ENCODE results near the gene PDE6D.

The PDE6D gene

DNA sequence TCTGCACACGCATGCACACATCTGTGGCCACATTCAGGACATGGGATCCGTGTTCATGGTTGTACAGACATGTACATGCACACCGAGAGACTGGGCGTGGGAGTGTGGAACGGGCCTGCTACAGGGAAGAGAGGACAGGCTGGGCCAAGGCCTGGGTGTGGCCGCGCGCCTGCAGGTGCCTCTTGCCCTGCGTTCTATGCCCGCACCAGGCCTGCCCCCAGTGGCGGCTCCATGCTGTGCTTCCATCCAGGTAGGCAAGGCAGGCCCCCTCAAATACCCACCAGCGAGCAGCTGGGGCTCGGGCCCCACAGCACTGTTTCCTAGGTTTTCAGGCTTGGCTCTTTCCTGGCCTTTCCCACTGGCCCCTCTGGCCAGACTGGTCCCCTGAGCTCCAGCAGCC, 88.2 kb downstream of the PDE6D start:
- DNase-seq (ENCODE audit: low spot score): no peak
- no peak overlapping the region for H2AFZ ChIP-seq (ENCODE audit: low read length)
- peak overlapping the region; percentile 53 for H3K9ac ChIP-seq (ENCODE audit: low read depth, low read length, poor library complexity)
- H2BK120ac ChIP-seq (ENCODE audit: low read depth, low read length): no peak overlapping the region
- H3K36me3 ChIP-seq (replicated peaks in 1 of 2; ENCODE audit: control insufficient read depth in 2 of 2, insufficient read depth in 2 of 2, low read length in 2 of 2): no peaks in the 10 kb centered on the region
- H2BK12ac ChIP-seq (ENCODE audit: low read length): peak overlapping the region; percentile 46
- H3K14ac ChIP-seq (ENCODE audit: low read length): no peak overlapping the region
- WGBS, 2 donors (ENCODE audit: extremely low coverage in 2 of 2, insufficient read length in 2 of 2, insufficient replicate concordance in 1 of 2): no CpG with 5 or more reads among the region's 13 CpGs
- H2AK5ac ChIP-seq (ENCODE audit: low read depth, low read length): peak overlapping the region; percentile 31
- H3K27me3 ChIP-seq (ENCODE audit: control insufficient read depth in 3 of 3, insufficient read depth in 3 of 3, low read depth in 1 of 3, low read length in 3 of 3): no peaks in the 10 kb centered on the region
- H4K8ac ChIP-seq (ENCODE audit: low read depth, low read length): no peak overlapping the region
- H3K4me3 ChIP-seq (ENCODE audit: low read length in 2 of 2): peak overlapping the region in 1 of 2 donors; percentile 60
- peak overlapping the region; percentile 25 for H3K23ac ChIP-seq (ENCODE audit: low read depth, low read length, poor library complexity)
- H3K4me1 ChIP-seq (ENCODE audit: control insufficient read depth in 2 of 2, insufficient read depth in 1 of 2, low read depth in 1 of 2, low read length in 2 of 2): peaks cover 4 to 5% of the 10 kb centered on the region in 2 donors
- peak overlapping the region; percentile 36 for H3K18ac ChIP-seq (ENCODE audit: low read length)
- H3K79me1 ChIP-seq (ENCODE audit: low read depth, low read length): no peaks in the 10 kb centered on the region
- no peak overlapping the region for H2BK5ac ChIP-seq (ENCODE audit: low read length)
- no peaks in the 10 kb centered on the region for H3K9me3 ChIP-seq (replicated peaks in 1 of 2; ENCODE audit: control insufficient read depth in 2 of 2, insufficient read depth in 1 of 2, low read depth in 1 of 2, low read length in 2 of 2)
- H3K27ac ChIP-seq (replicated peaks; ENCODE audit: low read length): no peak overlapping the region
- H3K4ac ChIP-seq (ENCODE audit: low read length): no peak overlapping the region
- H3K4me2 ChIP-seq (ENCODE audit: insufficient read depth, low read length, poor library complexity, severe bottlenecking): no peak overlapping the region
- H2BK15ac ChIP-seq (ENCODE audit: low read length): peak overlapping the region; percentile 69
- H4K91ac ChIP-seq (ENCODE audit: low read depth, low read length, poor library complexity): no peak overlapping the region

GRCh38 chr2:231691251-231691772, 89.8 kb downstream of the PDE6D start:
- Histone ChIP-seq H3K79me1 (ENCODE audit: low read depth, low read length) (no peaks in the 10 kb centered on the region), H2AK5ac (ENCODE audit: low read depth, low read length) (no peak overlapping the region), H4K91ac (ENCODE audit: low read depth, low read length, poor library complexity) (no peak overlapping the region), H3K23ac (ENCODE audit: low read depth, low read length, poor library complexity) (no peak overlapping the region), H3K14ac (ENCODE audit: low read length) (no peak overlapping the region), H2BK5ac (ENCODE audit: low read length) (no peak overlapping the region), H2AFZ (ENCODE audit: low read length) (no peak overlapping the region), H3K9ac (ENCODE audit: low read depth, low read length, poor library complexity) (no peak overlapping the region), H3K4me2 (ENCODE audit: insufficient read depth, low read length, poor library complexity, severe bottlenecking) (no peak overlapping the region), H3K4ac (ENCODE audit: low read length) (no peak overlapping the region), H3K27ac (replicated peaks; ENCODE audit: low read length) (no peak overlapping the region), H3K27me3 (ENCODE audit: control insufficient read depth in 3 of 3, insufficient read depth in 3 of 3, low read depth in 1 of 3, low read length in 3 of 3) (no peaks in the 10 kb centered on the region), H2BK15ac (ENCODE audit: low read length) (peak overlapping the region; percentile 47), H3K9me3 (replicated peaks in 1 of 2; ENCODE audit: control insufficient read depth in 2 of 2, insufficient read depth in 1 of 2, low read depth in 1 of 2, low read length in 2 of 2) (no peaks in the 10 kb centered on the region), H4K8ac (ENCODE audit: low read depth, low read length) (no peak overlapping the region), H3K4me3 (ENCODE audit: low read length in 2 of 2) (no peak overlapping the region), H2BK120ac (ENCODE audit: low read depth, low read length) (peak overlapping the region; percentile 61), H3K18ac (ENCODE audit: low read length) (peak overlapping the region; percentile 76), H3K4me1 (ENCODE audit: control insufficient read depth in 2 of 2, insufficient read depth in 1 of 2, low read depth in 1 of 2, low read length in 2 of 2) (peaks cover 13 to 18% of the 10 kb centered on the region in 2 donors), H3K36me3 (replicated peaks in 1 of 2; ENCODE audit: control insufficient read depth in 2 of 2, insufficient read depth in 2 of 2, low read length in 2 of 2) (no peaks in the 10 kb centered on the region), H2BK12ac (ENCODE audit: low read length) (no peak overlapping the region)
- no peak for DNase-seq (ENCODE audit: low spot score)
- no CpG with 5 or more reads among the region's 9 CpGs for WGBS, 2 donors (ENCODE audit: extremely low coverage in 2 of 2, insufficient read length in 2 of 2, insufficient replicate concordance in 1 of 2)

DNA sequence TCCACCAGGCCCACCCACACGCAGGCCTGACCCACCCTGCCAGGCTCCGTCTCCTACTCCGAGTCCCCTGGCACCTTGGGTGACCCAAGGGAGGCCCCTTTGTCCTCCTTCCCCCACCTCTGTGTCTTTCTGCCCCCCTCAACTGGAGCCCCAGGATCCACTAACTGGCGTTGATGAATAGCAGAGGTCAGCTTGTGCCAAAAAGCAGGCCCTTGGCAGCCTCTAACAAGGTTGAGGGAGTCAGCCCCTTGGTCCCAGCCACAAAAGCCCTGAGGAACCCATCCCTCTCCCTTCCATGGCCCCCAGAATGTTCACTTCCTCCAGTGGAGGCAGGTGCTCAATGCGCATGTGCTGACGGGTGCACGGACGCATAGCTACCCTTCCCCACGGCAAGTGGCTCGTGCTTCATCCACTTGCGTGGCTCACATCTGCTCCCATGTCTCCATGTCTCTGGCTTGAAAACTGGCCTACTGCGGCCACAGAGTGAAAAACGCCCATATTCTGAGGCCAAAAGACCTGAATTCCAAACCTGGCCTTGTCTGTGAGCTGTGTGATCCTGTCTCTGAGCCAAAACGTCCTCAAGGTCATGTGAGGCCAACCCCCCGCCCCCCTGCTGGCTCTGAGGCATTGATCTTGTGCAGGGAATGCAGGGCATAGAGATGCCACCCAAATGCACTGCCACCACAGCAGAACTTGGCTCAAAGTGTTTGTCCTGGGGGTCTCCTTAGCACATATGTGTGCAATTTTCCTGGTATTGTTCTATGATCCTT, 91.8 kb downstream of the PDE6D start:
- Histone ChIP-seq H3K14ac (ENCODE audit: low read length) (no peak overlapping the region), H2AFZ (ENCODE audit: low read length) (no peak overlapping the region), H3K9me3 (replicated peaks in 1 of 2; ENCODE audit: control insufficient read depth in 2 of 2, insufficient read depth in 1 of 2, low read depth in 1 of 2, low read length in 2 of 2) (no peaks in the 10 kb centered on the region), H2AK5ac (ENCODE audit: low read depth, low read length) (peak overlapping the region; percentile 100), H3K23ac (ENCODE audit: low read depth, low read length, poor library complexity) (no peak overlapping the region), H2BK5ac (ENCODE audit: low read length) (peak overlapping the region; percentile 35), H3K4me2 (ENCODE audit: insufficient read depth, low read length, poor library complexity, severe bottlenecking) (no peak overlapping the region), H3K27me3 (ENCODE audit: control insufficient read depth in 3 of 3, insufficient read depth in 3 of 3, low read depth in 1 of 3, low read length in 3 of 3) (no peaks in the 10 kb centered on the region), H3K4ac (ENCODE audit: low read length) (peak overlapping the region; percentile 59), H3K27ac (replicated peaks; ENCODE audit: low read length) (no peak overlapping the region), H4K91ac (ENCODE audit: low read depth, low read length, poor library complexity) (no peak overlapping the region), H2BK15ac (ENCODE audit: low read length) (peak overlapping the region; percentile 66), H3K4me3 (ENCODE audit: low read length in 2 of 2) (no peak overlapping the region), H3K36me3 (replicated peaks in 1 of 2; ENCODE audit: control insufficient read depth in 2 of 2, insufficient read depth in 2 of 2, low read length in 2 of 2) (no peaks in the 10 kb centered on the region), H3K4me1 (ENCODE audit: control insufficient read depth in 2 of 2, insufficient read depth in 1 of 2, low read depth in 1 of 2, low read length in 2 of 2) (peaks cover 13 to 21% of the 10 kb centered on the region in 2 donors), H3K79me1 (ENCODE audit: low read depth, low read length) (no peaks in the 10 kb centered on the region), H3K18ac (ENCODE audit: low read length) (peak overlapping the region; percentile 62), H2BK120ac (ENCODE audit: low read depth, low read length) (no peak overlapping the region), H2BK12ac (ENCODE audit: low read length) (peak overlapping the region; percentile 89), H3K9ac (ENCODE audit: low read depth, low read length, poor library complexity) (peak overlapping the region; percentile 40), H4K8ac (ENCODE audit: low read depth, low read length) (no peak overlapping the region)
- no CpG with 5 or more reads among the region's 15 CpGs for WGBS, 2 donors (ENCODE audit: extremely low coverage in 2 of 2, insufficient read length in 2 of 2, insufficient replicate concordance in 1 of 2)
- no peak for DNase-seq (ENCODE audit: low spot score)

DNA sequence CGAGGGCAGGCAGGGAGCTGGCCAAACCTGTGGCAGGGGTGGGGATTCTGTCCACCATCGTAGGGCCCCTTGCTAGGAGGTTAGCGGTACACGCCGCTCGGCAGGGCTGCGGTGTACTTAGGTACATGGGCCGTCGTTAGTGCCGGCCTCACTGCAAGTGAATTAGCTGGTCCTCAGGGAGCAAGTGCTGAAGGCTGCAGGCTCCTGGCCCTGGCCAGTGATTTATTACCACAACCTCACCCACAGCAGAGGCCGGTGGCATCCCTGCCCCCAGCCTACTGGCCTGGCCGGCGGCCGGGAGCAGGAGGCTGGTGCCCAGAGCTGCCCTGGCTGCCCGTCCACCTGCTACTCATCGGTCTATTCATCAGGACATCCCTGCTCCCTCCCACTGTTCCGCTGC, 92.4 kb downstream of the PDE6D start:
- no peak overlapping the region for H4K8ac ChIP-seq (ENCODE audit: low read depth, low read length)
- no peak overlapping the region for H2BK120ac ChIP-seq (ENCODE audit: low read depth, low read length)
- peak overlapping the region; percentile 35 for H2BK5ac ChIP-seq (ENCODE audit: low read length)
- no peaks in the 10 kb centered on the region for H3K9me3 ChIP-seq (replicated peaks in 1 of 2; ENCODE audit: control insufficient read depth in 2 of 2, insufficient read depth in 1 of 2, low read depth in 1 of 2, low read length in 2 of 2)
- H3K27me3 ChIP-seq (ENCODE audit: control insufficient read depth in 3 of 3, insufficient read depth in 3 of 3, low read depth in 1 of 3, low read length in 3 of 3): no peaks in the 10 kb centered on the region
- no peak overlapping the region for H2AFZ ChIP-seq (ENCODE audit: low read length)
- no peaks in the 10 kb centered on the region for H3K36me3 ChIP-seq (replicated peaks in 1 of 2; ENCODE audit: control insufficient read depth in 2 of 2, insufficient read depth in 2 of 2, low read length in 2 of 2)
- no peak overlapping the region for H3K4me3 ChIP-seq (ENCODE audit: low read length in 2 of 2)
- peak overlapping the region; percentile 100 for H2AK5ac ChIP-seq (ENCODE audit: low read depth, low read length)
- H2BK15ac ChIP-seq (ENCODE audit: low read length): peak overlapping the region; percentile 66
- H3K4ac ChIP-seq (ENCODE audit: low read length): peak overlapping the region; percentile 59
- H3K27ac ChIP-seq (replicated peaks; ENCODE audit: low read length): no peak overlapping the region
- H3K4me2 ChIP-seq (ENCODE audit: insufficient read depth, low read length, poor library complexity, severe bottlenecking): no peak overlapping the region
- no peak for DNase-seq (ENCODE audit: low spot score)
- peak overlapping the region; percentile 4 for H3K14ac ChIP-seq (ENCODE audit: low read length)
- H3K9ac ChIP-seq (ENCODE audit: low read depth, low read length, poor library complexity): peak overlapping the region; percentile 55
- no peak overlapping the region for H4K91ac ChIP-seq (ENCODE audit: low read depth, low read length, poor library complexity)
- no peak overlapping the region for H3K23ac ChIP-seq (ENCODE audit: low read depth, low read length, poor library complexity)
- WGBS, 2 donors (ENCODE audit: extremely low coverage in 2 of 2, insufficient read length in 2 of 2, insufficient replicate concordance in 1 of 2): no CpG with 5 or more reads among the region's 17 CpGs
- no peaks in the 10 kb centered on the region for H3K79me1 ChIP-seq (ENCODE audit: low read depth, low read length)
- peak overlapping the region; percentile 67 for H3K18ac ChIP-seq (ENCODE audit: low read length)
- peak overlapping the region; percentile 89 for H2BK12ac ChIP-seq (ENCODE audit: low read length)
- peaks cover 13 to 21% of the 10 kb centered on the region in 2 donors for H3K4me1 ChIP-seq (ENCODE audit: control insufficient read depth in 2 of 2, insufficient read depth in 1 of 2, low read depth in 1 of 2, low read length in 2 of 2)

All from neuronal stem cell (in vitro differentiated cells).